Tibial nerve (tissue), 4 donors: Measurements from ENCODE around the gene IGFBP1. TPM values are rescaled to one million over a fixed set of nuclear protein-coding genes. Genes with fewer than 3 reads are reported as not detected.

ENCODE experiments used
- DNase-seq, 2 donors: peaks; one replicate each; pipeline ENCODE4 v3.0.0-alpha.2; 2019; ENCODE audit warnings: low spot score in 2 of 2
- H3K27ac ChIP-seq, 4 donors: fragments of 200-600 bp; sonication (generic) in 3 of 4; one replicate each; pipeline ENCODE4 v1.5.1; 2017 to 2019; ENCODE audit warnings: mild to moderate bottlenecking in 1 of 4
- H3K27me3 ChIP-seq, 2 donors: fragments of 200-600 bp; sonication (generic) in 1 of 2; one replicate each; pipeline versions ENCODE4 v1.5.1 to v1.6.0; 2017 to 2019
- H3K36me3 ChIP-seq, 3 donors: fragments of 200-600 bp; sonication (generic); one replicate each; pipeline ENCODE4 v1.5.1; 2018 to 2019
- H3K4me1 ChIP-seq, 4 donors: fragments of 200-600 bp; sonication (generic) in 3 of 4; one replicate each; pipeline ENCODE4 v1.5.1; 2017 to 2019
- H3K4me3 ChIP-seq, 4 donors: fragments of 200-600 bp; sonication (generic) in 3 of 4; one replicate each; pipeline ENCODE4 v1.5.1; 2017 to 2019; ENCODE audit warnings: mild to moderate bottlenecking in 1 of 4, moderate library complexity in 1 of 4
- H3K9me3 ChIP-seq, 4 donors: fragments of 200-600 bp; sonication (generic) in 3 of 4; one replicate each; pipeline ENCODE4 v1.5.1; 2017 to 2019
- EP300 ChIP-seq, 2 donors: sonication (generic); formaldehyde crosslinking; IDR thresholded peaks; one replicate each; pipeline ENCODE4 v1.6.1; 2017; ENCODE audit warnings: antibody characterized with exemption in 2 of 2, mild to moderate bottlenecking in 1 of 2
- POLR2A ChIP-seq, 2 donors: fragments of 450-650 bp; IDR thresholded peaks; one replicate each; pipeline ENCODE4 v1.6.1; 2017; ENCODE audit warnings: antibody characterized with exemption in 2 of 2, mild to moderate bottlenecking in 2 of 2, moderate library complexity in 2 of 2
- WGBS, 2 donors: methylation state at CpG; one replicate each; pipeline ENCODE4 v1.1.5; 2018; 5-methylcytosine and 5-hydroxymethylcytosine counted together
- total RNA-seq, 4 donors: library from RNA; depleted of rRNA; stranded (reverse); fragments of >200 nt; gene quantifications; one replicate each; pipeline ENCODE4 v1.1.0, GENCODE V29; 2016
- TF ChIP-seq, protein P1 (sequence below), 5 experiments: fragments of 200-600 bp in 3 of 5; fragments of 450-650 bp in 2 of 5; sonication (generic) in 3 of 5; IDR thresholded peaks; one replicate each; pipeline ENCODE4 v1.5.1; 2016 to 2019; ENCODE audit warnings: antibody characterized with exemption in 5 of 5, mild to moderate bottlenecking in 3 of 5, moderate library complexity in 2 of 5

The IGFBP1 gene
- total RNA-seq, 4 donors from 2014 or later: not detected

DNA sequence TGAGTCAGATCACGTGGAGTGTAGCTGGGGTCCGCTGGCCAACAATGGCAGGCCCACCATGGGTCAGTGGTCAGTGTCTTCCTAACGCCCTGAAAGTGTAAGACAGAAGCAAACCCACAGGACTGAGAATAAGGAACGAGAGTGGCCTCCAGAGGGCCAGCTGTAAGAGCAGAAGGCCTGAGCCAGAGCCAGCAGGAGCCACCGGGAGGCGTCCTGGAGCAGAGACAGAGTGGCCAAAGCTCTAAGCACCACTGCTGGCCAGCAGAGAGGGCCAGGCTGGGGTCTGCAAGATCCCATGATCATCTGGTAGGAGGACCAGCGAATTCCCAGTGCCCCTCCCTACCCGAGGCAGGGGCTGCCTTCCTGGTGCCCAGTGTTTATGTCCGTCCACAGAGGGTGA is 24.6 kb upstream of the IGFBP1 start:
- H3K27ac ChIP-seq: no peak overlapping the region
- H3K27me3 ChIP-seq: peaks cover 0 to 10% of the 10 kb centered on the region in 2 donors
- H3K4me3 ChIP-seq: no peak overlapping the region
- TF ChIP-seq, protein P1, sequence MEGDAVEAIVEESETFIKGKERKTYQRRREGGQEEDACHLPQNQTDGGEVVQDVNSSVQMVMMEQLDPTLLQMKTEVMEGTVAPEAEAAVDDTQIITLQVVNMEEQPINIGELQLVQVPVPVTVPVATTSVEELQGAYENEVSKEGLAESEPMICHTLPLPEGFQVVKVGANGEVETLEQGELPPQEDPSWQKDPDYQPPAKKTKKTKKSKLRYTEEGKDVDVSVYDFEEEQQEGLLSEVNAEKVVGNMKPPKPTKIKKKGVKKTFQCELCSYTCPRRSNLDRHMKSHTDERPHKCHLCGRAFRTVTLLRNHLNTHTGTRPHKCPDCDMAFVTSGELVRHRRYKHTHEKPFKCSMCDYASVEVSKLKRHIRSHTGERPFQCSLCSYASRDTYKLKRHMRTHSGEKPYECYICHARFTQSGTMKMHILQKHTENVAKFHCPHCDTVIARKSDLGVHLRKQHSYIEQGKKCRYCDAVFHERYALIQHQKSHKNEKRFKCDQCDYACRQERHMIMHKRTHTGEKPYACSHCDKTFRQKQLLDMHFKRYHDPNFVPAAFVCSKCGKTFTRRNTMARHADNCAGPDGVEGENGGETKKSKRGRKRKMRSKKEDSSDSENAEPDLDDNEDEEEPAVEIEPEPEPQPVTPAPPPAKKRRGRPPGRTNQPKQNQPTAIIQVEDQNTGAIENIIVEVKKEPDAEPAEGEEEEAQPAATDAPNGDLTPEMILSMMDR (IDR thresholded peaks at IDR 0.05): no peak
- TF ChIP-seq EP300 (IDR thresholded peaks at IDR 0.05) (no peak), POLR2A (IDR thresholded peaks at IDR 0.05) (no peak)
- WGBS, 2 donors: 70 to 74% methylated on average over 6 to 9 of the region's 9 CpGs
- DNase-seq: no peak
- no peaks in the 10 kb centered on the region for H3K9me3 ChIP-seq
- no peaks in the 10 kb centered on the region for H3K4me1 ChIP-seq
- H3K36me3 ChIP-seq: no peaks in the 10 kb centered on the region

DNA sequence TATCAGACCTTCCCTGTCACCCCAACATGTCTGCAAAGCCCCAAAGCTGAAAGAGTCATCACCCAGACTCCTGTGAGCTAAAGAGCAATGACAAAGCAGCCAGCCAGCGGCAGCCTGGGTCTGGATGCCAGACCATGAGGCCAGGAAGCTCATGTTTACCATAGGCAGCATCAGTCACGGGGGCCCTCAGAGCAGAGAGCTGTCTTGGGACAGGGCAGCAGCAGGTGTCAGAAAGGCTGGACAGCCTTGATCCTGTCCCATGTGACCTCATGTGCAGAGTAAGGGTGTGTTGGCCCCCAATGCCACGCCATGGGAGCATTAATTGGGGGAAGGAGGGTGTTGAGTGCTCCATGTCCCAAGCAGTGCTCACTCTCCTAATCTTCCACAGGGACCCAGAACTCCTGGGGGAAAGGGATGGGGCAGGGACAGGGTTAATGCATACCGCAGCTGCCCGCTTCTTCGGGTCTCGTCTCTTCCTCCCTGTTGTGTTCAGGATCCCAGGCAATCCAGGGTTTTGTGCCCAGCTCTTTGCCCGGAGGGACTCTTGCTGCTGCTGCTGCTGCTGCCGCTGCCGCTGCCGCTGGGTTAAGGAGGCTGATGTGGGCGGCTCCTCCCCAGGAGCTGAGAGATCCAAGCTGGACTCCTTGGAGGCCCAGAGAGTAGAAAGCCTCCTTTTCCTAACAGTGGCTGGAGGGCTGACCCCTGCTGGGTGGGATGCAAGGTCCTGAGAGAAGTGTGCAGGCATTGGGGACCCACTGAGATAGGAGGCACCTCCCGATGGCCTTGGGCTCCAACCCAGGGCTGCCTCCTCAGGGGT is 22.5 kb upstream of the IGFBP1 start:
- Histone ChIP-seq H3K9me3 (no peaks in the 10 kb centered on the region), H3K4me3 (no peak overlapping the region), H3K4me1 (no peaks in the 10 kb centered on the region), H3K27me3 (peaks cover 0 to 10% of the 10 kb centered on the region in 2 donors), H3K27ac (no peak overlapping the region), H3K36me3 (no peaks in the 10 kb centered on the region)
- no peak for DNase-seq
- TF ChIP-seq POLR2A (IDR thresholded peaks at IDR 0.05): no peak
- 65 to 73% methylated on average over 12 to 13 of the region's 13 CpGs for WGBS, 2 donors

DNA sequence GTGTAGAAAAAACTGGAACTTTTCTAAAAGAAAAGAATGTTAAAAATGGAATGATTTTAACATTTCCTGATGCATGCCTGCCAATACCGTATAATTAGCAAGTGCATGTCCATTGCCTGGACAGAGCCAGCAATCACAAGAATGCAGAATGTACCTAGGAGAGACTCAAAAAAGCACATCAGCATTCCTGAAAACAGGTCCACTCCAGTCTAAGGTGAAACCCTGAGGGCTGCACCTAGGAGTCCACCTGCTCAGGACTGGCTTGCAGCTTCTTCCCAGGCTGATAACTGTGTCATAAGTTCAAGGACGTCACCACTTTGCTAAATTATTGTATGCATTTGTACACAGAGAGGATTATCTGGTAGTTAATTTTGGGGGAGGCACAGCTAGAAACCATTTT is 20.8 kb upstream of the IGFBP1 start:
- Histone ChIP-seq H3K4me1 (no peaks in the 10 kb centered on the region), H3K36me3 (no peaks in the 10 kb centered on the region), H3K9me3 (no peaks in the 10 kb centered on the region), H3K4me3 (no peak overlapping the region), H3K27ac (no peak overlapping the region), H3K27me3 (peaks cover 0 to 10% of the 10 kb centered on the region in 2 donors)
- WGBS, 2 donors: 81 to 85% methylated on average over 2 of the region's 2 CpGs
- TF ChIP-seq, protein P1 (IDR thresholded peaks at IDR 0.05): no peak
- no peak for TF ChIP-seq EP300 (IDR thresholded peaks at IDR 0.05)
- no peak for TF ChIP-seq POLR2A (IDR thresholded peaks at IDR 0.05)
- no peak for DNase-seq

DNA sequence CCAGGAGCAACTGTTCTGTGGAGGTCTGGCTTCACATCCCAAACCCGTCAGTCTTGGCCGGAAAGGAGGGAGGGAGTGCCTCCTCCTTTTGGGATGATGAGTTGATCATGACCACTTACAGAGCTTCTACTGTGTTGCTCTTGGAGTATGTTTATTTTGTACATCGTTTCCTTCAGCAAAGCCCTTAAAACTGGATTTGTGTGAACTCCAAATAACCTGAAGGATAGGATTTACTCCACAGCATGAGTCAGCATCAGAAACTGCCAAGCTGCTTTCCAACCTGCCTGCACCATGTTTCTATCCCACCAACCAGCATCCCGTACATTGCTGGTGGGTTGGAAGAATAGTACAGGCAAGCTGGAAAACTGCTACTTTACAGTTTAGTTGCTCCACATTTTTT is 18.9 kb upstream of the IGFBP1 start:
- DNase-seq: no peak
- WGBS, 2 donors: 63 to 65% methylated on average over 4 of the region's 4 CpGs
- Histone ChIP-seq H3K9me3 (no peaks in the 10 kb centered on the region), H3K27me3 (peaks cover 0 to 10% of the 10 kb centered on the region in 2 donors), H3K27ac (no peak overlapping the region), H3K4me1 (no peaks in the 10 kb centered on the region), H3K36me3 (no peaks in the 10 kb centered on the region), H3K4me3 (no peak overlapping the region)
- TF ChIP-seq EP300 (IDR thresholded peaks at IDR 0.05): no peak
- TF ChIP-seq POLR2A (IDR thresholded peaks at IDR 0.05): no peak
- TF ChIP-seq, protein P1 (IDR thresholded peaks at IDR 0.05): no peak

DNA sequence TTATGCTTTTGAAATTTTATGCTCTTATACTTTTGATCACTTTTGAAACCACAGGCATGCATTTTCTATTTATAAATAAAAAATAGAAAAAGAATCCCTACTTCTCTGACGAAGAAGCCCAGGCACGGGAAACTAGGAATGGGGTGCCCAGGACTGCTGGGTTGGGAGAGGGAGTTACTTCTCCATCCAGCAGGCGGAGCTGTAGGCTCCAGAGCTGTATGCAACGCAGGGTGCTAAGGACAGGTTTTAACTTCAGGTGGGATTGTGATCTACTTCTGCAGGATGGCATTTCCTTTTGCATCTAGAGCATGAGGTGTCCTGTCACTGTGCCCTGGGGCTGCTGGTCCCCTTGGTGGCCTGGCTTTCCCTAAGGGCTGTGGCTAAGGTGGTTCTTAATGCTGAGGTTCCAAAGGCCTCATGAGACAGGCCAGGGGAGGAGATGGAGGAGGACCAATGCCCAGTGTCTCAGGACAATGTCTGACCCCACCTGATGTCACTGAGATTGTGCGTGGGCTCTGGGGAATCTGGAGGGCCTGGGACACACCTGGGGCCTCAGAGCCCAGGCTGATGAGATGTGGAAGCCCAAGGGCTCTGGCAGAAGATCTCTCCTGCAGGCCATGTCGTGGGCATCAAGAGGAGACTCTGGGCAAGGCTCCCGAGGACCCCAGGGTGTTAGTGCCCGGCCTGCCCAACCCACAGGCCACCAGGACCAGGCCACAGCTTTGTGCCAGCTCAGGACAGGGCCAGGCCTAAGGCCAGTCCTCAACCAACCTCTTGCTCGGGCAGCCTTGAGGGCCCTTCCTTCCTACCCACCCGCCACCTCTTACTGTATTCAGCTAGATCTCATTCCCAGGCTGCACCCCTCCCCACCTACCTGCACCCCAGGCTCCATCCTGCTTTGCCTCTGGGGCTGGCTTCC is 15.9 kb upstream of the IGFBP1 start:
- Histone ChIP-seq H3K4me3 (no peak overlapping the region), H3K27ac (no peak overlapping the region), H3K36me3 (no peaks in the 10 kb centered on the region), H3K9me3 (peaks cover 0 to 9% (median 0%) of the 10 kb centered on the region in 4 donors), H3K27me3 (no peaks in the 10 kb centered on the region), H3K4me1 (no peaks in the 10 kb centered on the region)
- TF ChIP-seq EP300 (IDR thresholded peaks at IDR 0.05) (no peak), POLR2A (IDR thresholded peaks at IDR 0.05) (no peak)
- TF ChIP-seq, protein P1 (IDR thresholded peaks at IDR 0.05): no peak
- DNase-seq: no peak
- 60% methylated on average over 7 of the region's 10 CpGs for WGBS, 2 donors
